Adrenal gland (tissue), 12 donors: ENCODE measurements around the gene SLC25A24. TPM values are rescaled to one million over a fixed set of nuclear protein-coding genes. Genes with fewer than 3 reads are reported as not detected.
A peak's percentile ranks its signal among the peaks of the same experiment; 100 is the strongest.

Source experiments
- DNase-seq, 7 donors: peaks; one replicate each; pipeline ENCODE4 v3.0.0-alpha.2; 2019 to 2020
- H3K27ac ChIP-seq, 5 donors: fragments of 200-600 bp; sonication (generic) in 4 of 5; 1 replicate in 3 of 5; 2 replicates in 2 of 5; pipeline versions ENCODE4 v1.5.1 to v1.8.0; 2016 to 2020; ENCODE audit warnings: mild to moderate bottlenecking in 1 of 5
- H3K27me3 ChIP-seq: fragments of 200-600 bp; 2 replicates; pipeline ENCODE4 v1.8.0; 2021
- H3K36me3 ChIP-seq, 2 donors: fragments of 200-600 bp; replicated peaks in 1 of 2; 1 replicate in 1 of 2; 2 replicates in 1 of 2; pipeline versions ENCODE4 v1.5.1 to v1.8.0; 2018 to 2022
- H3K4me1 ChIP-seq, 2 donors: fragments of 200-600 bp; replicated peaks in 1 of 2; 1 replicate in 1 of 2; 2 replicates in 1 of 2; pipeline versions ENCODE4 v1.5.1 to v1.8.0; 2018 to 2021
- H3K4me3 ChIP-seq, 4 donors: fragments of 200-600 bp; sonication (generic) in 3 of 4; one replicate each; pipeline ENCODE4 v1.5.1; 2016 to 2018
- H3K9me3 ChIP-seq, 3 donors: fragments of 200-600 bp; sonication (generic) in 1 of 3; replicated peaks in 1 of 3; 1 replicate in 2 of 3; 2 replicates in 1 of 3; pipeline versions ENCODE4 v1.5.1 to v1.8.0; 2016 to 2021
- CTCF ChIP-seq, 6 experiments: fragments of 450-650 bp in 4 of 6; fragments of 200-600 bp in 2 of 6; sonication (generic) in 1 of 6; IDR thresholded peaks; 1 replicate in 5 of 6; 2 replicates in 1 of 6; pipeline versions ENCODE4 v1.5.1 to v1.8.0; 2016 to 2021; ENCODE audit warnings: antibody characterized with exemption in 6 of 6, mild to moderate bottlenecking in 2 of 6, moderate library complexity in 1 of 6
- POLR2A ChIP-seq, 2 donors: fragments of 450-650 bp; IDR thresholded peaks; one replicate each; pipeline ENCODE4 v1.6.1; 2017; ENCODE audit warnings: antibody characterized with exemption in 2 of 2, mild to moderate bottlenecking in 2 of 2, moderate library complexity in 1 of 2
- WGBS, 4 donors: extraction: QIAGEN DNeasy Blood & Tissue Kit in 2 of 4; methylation state at CpG; one replicate each; pipeline versions ENCODE4 v1.1.5 to v1.1.7; 2013 to 2017; 5-methylcytosine and 5-hydroxymethylcytosine counted together
- intact Hi-C, 2 donors: fragments of 100-400 bp; cut with DNase I; formaldehyde crosslinking; loops; one replicate each; pipeline versions ENCODE4 v1.14.1 to v1.15.0; 2022 to 2023
- polyA plus RNA-seq, 3 donors: library from polyadenylated mRNA; stranded (reverse); fragments of 200-250 nt in 2 of 3; fragments of 350-450 nt in 1 of 3; fragmentation: Illumina TruSeq in 1 of 3; extraction: RNeasy Lipid Tissue Mini Kit (QIAGEN cat#74804) in 1 of 3; gene quantifications; one replicate each; pipeline ENCODE4 v1.2.3, GENCODE V29; 2013 to 2014
- total RNA-seq, 9 donors: library from RNA; depleted of rRNA in 4 of 9; stranded (reverse); fragments of >200 nt in 4 of 9; fragments of 120-200 nt in 1 of 9; fragmentation: NEBNext Ultra II Directional in 1 of 9; extraction: Animal tissue kit (Norgen Biotek cat#: 25700) in 1 of 9; gene quantifications; one replicate each; pipeline versions ENCODE4 v1.1.0 to v1.2.4, GENCODE V29; 2013 to 2023
- donor health status: healthy with polysubstance abuse.
- donor health status: Bipolar disorder and iron deficiency.
- donor health status: DM: yes; HTN: yes; CAD: no.
- donor health status: DM: no; HTN: no; CAD: no.
- donor health status: DM: no; HTN: no; CAD: no.
- donor health status: DM: yes; HTN: yes; CAD: no.

Gene SLC25A24
- total and polyA plus RNA-seq, 12 donors, result 3.9 to 38.5 (median 27.2) TPM

GRCh38 chr1:108142773-108143394, 57.3 kb downstream of the SLC25A24 start:
- Histone ChIP-seq H3K27ac (peak overlapping the region in 3 of 5 donors; percentile 2 to 62 (median 7)), H3K9me3 (no peaks in the 10 kb centered on the region), H3K4me3 (no peak overlapping the region), H3K27me3 (no peaks in the 10 kb centered on the region), H3K36me3 (peaks cover 0 to 16% of the 10 kb centered on the region in 2 donors), H3K4me1 (peaks cover 0 to 4% of the 10 kb centered on the region in 2 donors)
- intact Hi-C loops, result no loop called here
- TF ChIP-seq CTCF (IDR thresholded peaks at IDR 0.05) (no peak), POLR2A (IDR thresholded peaks at IDR 0.05) (no peak)
- WGBS, 4 donors, result 51 to 69% (median 60%) methylated on average over 6 of the region's 6 CpGs
- no peak for DNase-seq

- no peak overlapping the region for H3K4me3 ChIP-seq
- no peak for DNase-seq
- 89 to 93% (median 92%) methylated on average over 4 of the region's 4 CpGs for WGBS, 4 donors
- H3K27ac ChIP-seq, result no peak overlapping the region
- TF ChIP-seq CTCF (IDR thresholded peaks at IDR 0.05), result no peak
- no peak for TF ChIP-seq POLR2A (IDR thresholded peaks at IDR 0.05)
- H3K27me3 ChIP-seq, result no peaks in the 10 kb centered on the region
- peaks cover 0 to 4% of the 10 kb centered on the region in 2 donors for H3K4me1 ChIP-seq
- intact Hi-C loops, result no loop called here
- peaks cover 0 to 13% of the 10 kb centered on the region in 2 donors for H3K36me3 ChIP-seq
- no peaks in the 10 kb centered on the region for H3K9me3 ChIP-seq
Observed at GRCh38 chr1:108142258-108142657, 57.9 kb downstream of the SLC25A24 start.

GRCh38 chr1:108141621-108142020, 58.5 kb downstream of the SLC25A24 start:
- DNase-seq, result no peak
- Histone ChIP-seq H3K27me3 (no peaks in the 10 kb centered on the region), H3K9me3 (no peaks in the 10 kb centered on the region), H3K27ac (no peak overlapping the region), H3K36me3 (peaks cover 0 to 15% of the 10 kb centered on the region in 2 donors), H3K4me3 (no peak overlapping the region), H3K4me1 (peaks cover 0 to 4% of the 10 kb centered on the region in 2 donors)
- TF ChIP-seq CTCF (IDR thresholded peaks at IDR 0.05) (no peak), POLR2A (IDR thresholded peaks at IDR 0.05) (no peak)
- intact Hi-C loops, result no loop called here
- 75 to 90% (median 82%) methylated on average over 3 of the region's 3 CpGs for WGBS, 4 donors

- no peak for TF ChIP-seq POLR2A (IDR thresholded peaks at IDR 0.05)
- TF ChIP-seq CTCF (IDR thresholded peaks at IDR 0.05), result no peak
- H3K9me3 ChIP-seq, result no peaks in the 10 kb centered on the region
- H3K4me1 ChIP-seq, result peaks cover 0 to 4% of the 10 kb centered on the region in 2 donors
- H3K27me3 ChIP-seq, result no peaks in the 10 kb centered on the region
- intact Hi-C loops, result no loop called here
- no peak for DNase-seq
- WGBS, 4 donors, result 83 to 89% (median 85%) methylated on average over 1 of the region's 1 CpG
- no peak overlapping the region for H3K4me3 ChIP-seq
- peaks cover 0 to 22% of the 10 kb centered on the region in 2 donors for H3K36me3 ChIP-seq
- no peak overlapping the region for H3K27ac ChIP-seq
Observed at GRCh38 chr1:108140936-108141335, 59.2 kb downstream of the SLC25A24 start.
